Dendritic cell treated with granulocyte-macrophage colony-stimulating factor and Interleukin-4, amounts not matched to agents 40 ng/mL and 50 ng/mL, for 4 days (primary cell): ENCODE data around the gene GFPT2.

Experiments
- H3K27ac Mint-ChIP-seq: one replicate; pipeline ENCODE4 v1.8.0; 2022; ENCODE audit warnings: mild to moderate bottlenecking, mixed read lengths
- H3K27me3 Mint-ChIP-seq: one replicate; pipeline ENCODE4 v1.8.0; 2022; ENCODE audit warnings: mild to moderate bottlenecking, mixed read lengths
- H3K36me3 Mint-ChIP-seq: one replicate; pipeline ENCODE4 v1.8.0; 2022; ENCODE audit warnings: low read depth, mixed read lengths
- H3K4me1 Mint-ChIP-seq: one replicate; pipeline ENCODE4 v1.8.0; 2022; ENCODE audit warnings: low read depth, mixed read lengths
- H3K4me3 Mint-ChIP-seq: one replicate; pipeline ENCODE4 v1.8.0; 2022; ENCODE audit warnings: mild to moderate bottlenecking, moderate library complexity, mixed read lengths
- H3K9me3 Mint-ChIP-seq: one replicate; pipeline ENCODE4 v1.8.0; 2022; ENCODE audit warnings: mixed read lengths
- intact Hi-C: fragments of 100-400 bp; cut with micrococcal nuclease; formaldehyde crosslinking; loops from one replicate; pipeline ENCODE4 v1.15.0; 2022

GFPT2 gene

DNA sequence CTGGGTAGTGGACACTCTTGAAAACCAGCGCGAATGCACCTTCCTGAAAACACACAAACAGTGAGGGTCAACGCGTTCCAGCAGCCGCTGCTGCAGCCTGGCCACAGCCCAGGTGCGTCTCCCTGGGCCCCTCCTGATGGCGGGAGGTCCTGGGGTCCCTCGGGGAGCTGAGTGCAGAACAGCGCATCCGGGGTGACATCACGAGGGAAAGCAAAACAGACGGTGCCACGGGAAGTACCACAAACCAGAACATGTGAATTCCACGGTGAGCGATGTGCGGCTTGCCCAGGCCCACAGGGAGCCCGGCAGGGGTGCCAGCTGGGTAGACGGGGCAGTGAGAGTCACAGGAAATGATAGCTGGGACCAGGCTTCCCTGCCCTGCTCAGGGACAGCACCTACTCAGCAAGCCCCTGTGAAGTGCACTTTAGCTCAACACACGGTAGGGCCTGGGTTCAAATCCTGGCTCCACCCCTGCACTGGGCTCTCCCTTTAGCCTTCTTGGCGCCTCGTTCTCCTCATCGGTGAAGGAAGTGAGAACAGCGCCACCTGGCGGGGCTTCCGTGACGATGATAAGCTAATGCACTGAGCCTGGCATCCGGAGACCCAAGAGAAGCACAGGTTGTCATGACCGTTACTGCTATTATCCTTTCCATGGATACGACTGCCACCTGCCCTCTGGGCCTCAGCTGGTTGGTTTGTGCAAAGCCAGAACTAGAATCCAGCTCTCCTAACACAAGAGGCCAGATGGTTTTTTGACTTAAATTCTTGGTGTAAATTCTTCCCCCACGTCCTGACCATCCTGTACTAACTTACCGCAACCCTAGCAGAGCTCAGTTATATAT lies 24.6 kb downstream of the GFPT2 start:
- H3K9me3 Mint-ChIP-seq: no peaks in the 10 kb centered on the region
- no peaks in the 10 kb centered on the region for H3K36me3 Mint-ChIP-seq
- peaks cover 37% of the 10 kb centered on the region for H3K27me3 Mint-ChIP-seq
- H3K4me3 Mint-ChIP-seq: no peak overlapping the region
- H3K27ac Mint-ChIP-seq: no peak overlapping the region
- no peaks in the 10 kb centered on the region for H3K4me1 Mint-ChIP-seq
- intact Hi-C loops: loop anchor here (10.0 kb wide), 1 partner anchor 124 kb away; the partner anchor contains the start of gene RASGEF1C

DNA sequence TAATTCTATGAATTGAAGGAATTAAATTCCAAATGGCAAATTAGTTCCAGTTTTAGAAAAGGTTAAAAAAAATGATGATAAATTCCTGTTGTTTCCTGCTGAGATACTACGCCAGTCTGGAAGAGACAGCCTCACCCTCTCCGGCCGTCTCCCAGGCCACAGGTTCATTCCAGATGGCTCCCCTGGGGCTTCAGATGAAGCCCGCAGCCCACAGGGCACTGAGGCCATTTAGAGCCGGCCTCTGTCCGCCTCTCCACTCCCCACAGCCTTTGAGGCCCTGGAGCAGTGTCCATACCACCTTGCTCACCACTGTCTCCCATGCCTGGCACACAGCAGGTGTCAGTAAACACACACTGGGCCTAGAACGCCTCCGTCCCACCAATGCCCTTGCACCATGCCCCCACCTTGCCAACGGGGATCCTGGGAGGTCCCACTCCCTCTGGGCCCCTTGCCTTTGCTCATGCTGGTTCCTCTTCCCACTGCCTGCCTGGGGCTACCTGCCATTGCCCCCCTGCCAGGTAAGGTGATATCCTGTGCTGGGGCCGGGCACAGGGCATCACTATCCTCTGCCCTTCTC lies 26.1 kb downstream of the GFPT2 start:
- intact Hi-C loops: loop anchor here (10.0 kb wide), 1 partner anchor 122 kb away; the partner anchor contains the start of gene RASGEF1C

GRCh38 chr5:180324601-180324950 lies 28.6 kb downstream of the GFPT2 start:
- Mint-ChIP-seq H3K27ac (no peak overlapping the region), H3K4me3 (no peak overlapping the region), H3K9me3 (no peaks in the 10 kb centered on the region), H3K4me1 (no peaks in the 10 kb centered on the region), H3K36me3 (no peaks in the 10 kb centered on the region), H3K27me3 (peaks cover 8% of the 10 kb centered on the region)
- intact Hi-C loops: loop anchor here (10.0 kb wide), 1 partner anchor 120 kb away; the partner anchor contains the start of gene RASGEF1C

More for the DNA sequence above, 26.1 kb downstream of the GFPT2 start:
- Mint-ChIP-seq H3K36me3 (no peaks in the 10 kb centered on the region), H3K4me3 (no peak overlapping the region), H3K9me3 (no peaks in the 10 kb centered on the region), H3K27me3 (peaks cover 30% of the 10 kb centered on the region), H3K27ac (no peak overlapping the region), H3K4me1 (no peaks in the 10 kb centered on the region)

DNA sequence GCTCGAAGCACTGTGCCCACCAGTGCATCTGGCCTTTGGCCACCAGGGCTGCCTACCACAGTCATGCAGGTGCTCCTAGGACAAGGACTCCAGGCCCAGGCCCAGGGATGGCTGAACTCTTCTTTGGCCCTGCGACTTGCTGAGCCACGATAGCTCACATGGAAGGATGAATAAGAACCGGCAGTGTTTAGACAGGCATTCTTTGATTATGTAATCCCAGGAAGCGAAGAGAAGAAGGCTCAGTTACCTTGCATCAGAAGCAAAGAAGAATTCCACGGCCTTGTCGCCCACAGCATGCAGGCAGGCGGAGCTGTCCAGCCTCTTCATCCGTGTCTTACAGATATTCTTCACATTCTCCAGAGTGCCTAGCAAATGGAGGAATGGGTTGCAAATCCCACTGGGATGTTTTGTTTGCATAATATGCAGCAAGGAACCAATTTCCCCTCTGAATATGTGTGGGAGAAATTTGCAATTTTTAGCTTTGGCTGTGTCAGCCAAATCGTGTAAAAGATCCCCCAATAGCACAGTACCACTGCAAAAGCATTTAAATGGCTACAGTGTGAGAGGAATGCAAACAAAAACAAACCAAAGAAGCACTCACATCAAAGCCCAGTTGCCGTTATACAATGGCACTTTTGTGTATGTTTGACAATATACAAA lies 29.1 kb downstream of the GFPT2 start:
- H3K4me1 Mint-ChIP-seq: no peaks in the 10 kb centered on the region
- peaks cover 8% of the 10 kb centered on the region for H3K27me3 Mint-ChIP-seq

DNA sequence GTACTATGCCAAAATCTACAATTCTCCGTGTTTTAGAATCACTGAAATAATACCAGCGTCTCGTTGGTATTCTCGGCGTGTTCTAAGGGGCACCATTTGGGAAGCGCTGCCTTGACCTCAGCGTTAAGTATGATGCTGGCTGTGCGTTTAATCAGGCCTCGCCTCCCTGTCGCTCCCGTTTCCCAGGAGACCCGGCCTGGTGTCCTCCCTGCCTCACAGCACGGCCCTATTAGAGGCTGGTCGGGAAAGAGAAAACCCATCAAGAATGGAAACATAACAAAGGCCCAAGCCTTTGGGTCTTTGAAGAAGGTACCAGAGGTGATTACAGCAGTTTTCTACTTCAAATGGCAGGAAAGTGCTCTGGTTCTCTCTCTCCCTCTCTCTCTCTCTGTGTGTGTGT lies 30.0 kb downstream of the GFPT2 start:
- intact Hi-C loops: loop anchor here (10.0 kb wide), 1 partner anchor 118 kb away; the partner anchor contains the start of gene RASGEF1C
- H3K9me3 Mint-ChIP-seq: no peaks in the 10 kb centered on the region
- no peaks in the 10 kb centered on the region for H3K36me3 Mint-ChIP-seq
- no peak overlapping the region for H3K27ac Mint-ChIP-seq
- H3K27me3 Mint-ChIP-seq: peaks cover 9% of the 10 kb centered on the region
- no peaks in the 10 kb centered on the region for H3K4me1 Mint-ChIP-seq
- no peak overlapping the region for H3K4me3 Mint-ChIP-seq

More for the DNA sequence above, 29.1 kb downstream of the GFPT2 start:
- no peak overlapping the region for H3K27ac Mint-ChIP-seq
- no peaks in the 10 kb centered on the region for H3K36me3 Mint-ChIP-seq
- no peak overlapping the region for H3K4me3 Mint-ChIP-seq
- no peaks in the 10 kb centered on the region for H3K9me3 Mint-ChIP-seq
- intact Hi-C loops: loop anchor here (10.0 kb wide), 1 partner anchor 119 kb away; the partner anchor contains the start of gene RASGEF1C

DNA sequence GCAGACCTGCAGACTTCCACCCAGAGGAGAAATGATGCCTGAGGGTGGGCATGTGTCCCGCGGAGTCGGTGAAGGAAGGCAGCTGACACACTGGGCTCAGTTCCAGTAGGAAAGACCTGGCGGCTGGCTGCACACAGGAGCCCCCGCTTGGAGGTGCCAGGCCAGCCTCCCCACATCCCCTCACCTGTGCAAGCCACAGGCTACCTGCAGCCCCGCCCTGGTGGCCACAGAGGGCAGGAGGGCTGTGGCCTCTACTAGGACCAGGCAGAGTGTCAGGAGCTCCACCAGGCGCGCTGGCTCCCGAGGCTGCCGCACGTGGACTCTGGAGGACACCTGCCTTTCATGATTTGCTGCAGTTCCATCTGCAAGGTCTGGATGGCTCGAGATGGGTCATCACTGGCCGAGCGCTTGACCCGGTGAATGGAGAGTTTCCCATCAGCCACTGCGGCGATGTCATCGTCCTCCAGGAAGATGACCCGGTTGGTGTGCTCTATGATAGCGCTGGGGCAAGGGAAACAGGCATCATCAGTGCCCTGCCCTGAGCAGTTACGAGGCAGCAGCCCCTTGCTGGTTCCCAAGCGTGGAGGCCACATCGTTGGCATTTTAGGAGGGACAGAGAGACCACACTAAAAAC lies 34.6 kb downstream of the GFPT2 start:
- intact Hi-C loops: no loop called here
- H3K27ac Mint-ChIP-seq: no peak overlapping the region
- no peak overlapping the region for H3K4me3 Mint-ChIP-seq
- H3K9me3 Mint-ChIP-seq: no peaks in the 10 kb centered on the region
- H3K36me3 Mint-ChIP-seq: no peaks in the 10 kb centered on the region
- H3K27me3 Mint-ChIP-seq: peaks cover 10% of the 10 kb centered on the region
- H3K4me1 Mint-ChIP-seq: no peaks in the 10 kb centered on the region

GRCh38 chr5:180316586-180316985 lies 36.5 kb downstream of the GFPT2 start:
- no peak overlapping the region for H3K4me3 Mint-ChIP-seq
- H3K4me1 Mint-ChIP-seq: no peaks in the 10 kb centered on the region
- no peaks in the 10 kb centered on the region for H3K36me3 Mint-ChIP-seq
- intact Hi-C loops: no loop called here
- peaks cover 10% of the 10 kb centered on the region for H3K27me3 Mint-ChIP-seq
- no peaks in the 10 kb centered on the region for H3K9me3 Mint-ChIP-seq
- no peak overlapping the region for H3K27ac Mint-ChIP-seq

- no peak overlapping the region for H3K27ac Mint-ChIP-seq
- H3K4me3 Mint-ChIP-seq: no peak overlapping the region
- no peaks in the 10 kb centered on the region for H3K4me1 Mint-ChIP-seq
These were observed 37.3 kb downstream of the GFPT2 start for GRCh38 chr5:180315762-180316212.

GRCh38 chr5:180313677-180314505 lies 39.2 kb downstream of the GFPT2 start:
- H3K4me1 Mint-ChIP-seq: no peaks in the 10 kb centered on the region
- no peaks in the 10 kb centered on the region for H3K36me3 Mint-ChIP-seq
- H3K27ac Mint-ChIP-seq: no peak overlapping the region
- H3K9me3 Mint-ChIP-seq: no peaks in the 10 kb centered on the region
- intact Hi-C loops: no loop called here
- no peak overlapping the region for H3K4me3 Mint-ChIP-seq
- peaks cover 11% of the 10 kb centered on the region for H3K27me3 Mint-ChIP-seq

More at GRCh38 chr5:180315762-180316212, 37.3 kb downstream of the GFPT2 start:
- intact Hi-C loops: loop anchor here (1.0 kb wide), 1 partner anchor 22 kb away; no protein-coding TSS in a partner anchor
- no peaks in the 10 kb centered on the region for H3K36me3 Mint-ChIP-seq
- H3K27me3 Mint-ChIP-seq: peaks cover 12% of the 10 kb centered on the region
- no peaks in the 10 kb centered on the region for H3K9me3 Mint-ChIP-seq

- H3K4me1 Mint-ChIP-seq: no peaks in the 10 kb centered on the region
- no peaks in the 10 kb centered on the region for H3K36me3 Mint-ChIP-seq
- H3K4me3 Mint-ChIP-seq: no peak overlapping the region
- H3K27ac Mint-ChIP-seq: no peak overlapping the region
- intact Hi-C loops: no loop called here
- H3K9me3 Mint-ChIP-seq: no peaks in the 10 kb centered on the region
- H3K27me3 Mint-ChIP-seq: peaks cover 6% of the 10 kb centered on the region
These were observed 41.9 kb downstream of the GFPT2 start for GRCh38 chr5:180311216-180311615.

DNA sequence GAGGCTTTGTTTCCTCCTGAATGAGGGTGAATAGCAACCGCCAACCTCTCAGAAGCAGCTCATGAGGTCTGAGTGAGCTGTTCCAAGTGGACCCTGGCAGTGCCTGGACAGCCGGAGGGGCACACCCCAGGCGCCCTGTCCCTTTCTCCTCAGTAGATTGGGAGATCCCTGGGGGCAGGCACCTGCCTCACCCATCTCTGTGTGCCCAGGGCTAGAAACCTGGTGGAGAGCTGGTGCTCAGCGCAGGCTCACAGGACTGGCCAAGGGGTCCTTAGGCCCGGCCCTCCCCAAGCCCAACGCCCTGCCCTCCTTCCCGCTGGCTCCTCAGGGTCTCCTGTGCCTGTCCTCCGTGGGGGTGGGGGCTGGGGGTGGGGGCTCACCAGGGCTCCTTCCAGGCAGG lies 46.3 kb downstream of the GFPT2 start:
- intact Hi-C loops: no loop called here
- no peak overlapping the region for H3K27ac Mint-ChIP-seq
- no peak overlapping the region for H3K4me3 Mint-ChIP-seq
- no peaks in the 10 kb centered on the region for H3K4me1 Mint-ChIP-seq
- H3K27me3 Mint-ChIP-seq: peaks cover 8% of the 10 kb centered on the region
- no peaks in the 10 kb centered on the region for H3K9me3 Mint-ChIP-seq
- H3K36me3 Mint-ChIP-seq: no peaks in the 10 kb centered on the region

DNA sequence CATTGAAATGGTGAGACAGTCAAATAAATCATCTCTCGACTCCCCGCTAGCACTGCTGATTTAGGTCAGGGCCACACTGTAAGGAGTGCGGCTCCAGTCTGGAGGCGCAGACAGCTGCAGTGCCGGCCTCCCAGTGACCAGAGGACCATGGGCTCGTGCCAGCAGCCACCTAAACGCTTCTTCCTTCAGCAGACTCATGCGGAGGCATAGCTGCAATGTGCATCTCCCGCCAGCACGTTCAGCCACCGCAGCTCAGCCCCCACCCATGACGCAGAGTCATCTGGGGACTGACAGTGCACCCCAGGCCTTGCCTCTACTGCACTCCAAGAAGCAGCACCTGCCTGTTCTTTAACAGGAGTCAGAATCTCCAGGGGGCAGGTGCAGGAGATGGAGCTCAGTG lies 47.7 kb downstream of the GFPT2 start:
- no peaks in the 10 kb centered on the region for H3K4me1 Mint-ChIP-seq
- H3K4me3 Mint-ChIP-seq: no peak overlapping the region
- H3K27ac Mint-ChIP-seq: no peak overlapping the region
- H3K36me3 Mint-ChIP-seq: no peaks in the 10 kb centered on the region
- no peaks in the 10 kb centered on the region for H3K9me3 Mint-ChIP-seq
- peaks cover 10% of the 10 kb centered on the region for H3K27me3 Mint-ChIP-seq
- intact Hi-C loops: no loop called here
